Left kidney (tissue), 8 donors: Measurements from ENCODE around the gene FNDC11. TPM values are rescaled to one million over a fixed set of nuclear protein-coding genes. Genes with fewer than 3 reads are reported as not detected.
"Not testable (repeated sequence)": the region's sequence is repeated elsewhere in the genome, so short reads cannot be mapped to it uniquely, and the experiment has no call there.

Source experiments
- DNase-seq: peaks from one replicate; pipeline ENCODE4 v3.0.0-alpha.2; 2013
- long read RNA-seq, 8 donors: transcript quantifications; one replicate each; lab custom pipeline, GENCODE V29; 2026
- polyA plus RNA-seq: library from polyadenylated mRNA; unstranded; fragments of 120-200 nt; gene quantifications from one replicate; pipeline ENCODE4 v1.2.1, GENCODE V29; 2013; ENCODE audit not compliant: insufficient read length

The FNDC11 gene, protein sequence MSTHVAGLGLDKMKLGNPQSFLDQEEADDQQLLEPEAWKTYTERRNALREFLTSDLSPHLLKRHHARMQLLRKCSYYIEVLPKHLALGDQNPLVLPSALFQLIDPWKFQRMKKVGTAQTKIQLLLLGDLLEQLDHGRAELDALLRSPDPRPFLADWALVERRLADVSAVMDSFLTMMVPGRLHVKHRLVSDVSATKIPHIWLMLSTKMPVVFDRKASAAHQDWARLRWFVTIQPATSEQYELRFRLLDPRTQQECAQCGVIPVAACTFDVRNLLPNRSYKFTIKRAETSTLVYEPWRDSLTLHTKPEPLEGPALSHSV
- 0.81 TPM for polyA plus RNA-seq
- long read RNA-seq, donor 1, partial matches to known transcripts = 0 of 3 reads
- long read RNA-seq, donor 1, other reads (novel, unspliced or antisense) = 0 of 3 reads
- long read RNA-seq, donor 2 = 0 reads
- long read RNA-seq, donor 3, partial matches to known transcripts = 0 of 1 reads
- long read RNA-seq, donor 3, other reads (novel, unspliced or antisense) = 0 of 1 reads
- long read RNA-seq, donor 4 = 0 reads
- long read RNA-seq, donor 5, partial matches to known transcripts = 0 of 1 reads
- long read RNA-seq, donor 5, other reads (novel, unspliced or antisense) = 0 of 1 reads
- long read RNA-seq, donor 6 = 0 reads
- long read RNA-seq, donor 7, partial matches to known transcripts = 0 of 3 reads
- long read RNA-seq, donor 7, other reads (novel, unspliced or antisense) = 0 of 3 reads
- long read RNA-seq, donor 8, partial matches to known transcripts = 0 of 1 reads
- long read RNA-seq, donor 8, other reads (novel, unspliced or antisense) = 0 of 1 reads

DNA sequence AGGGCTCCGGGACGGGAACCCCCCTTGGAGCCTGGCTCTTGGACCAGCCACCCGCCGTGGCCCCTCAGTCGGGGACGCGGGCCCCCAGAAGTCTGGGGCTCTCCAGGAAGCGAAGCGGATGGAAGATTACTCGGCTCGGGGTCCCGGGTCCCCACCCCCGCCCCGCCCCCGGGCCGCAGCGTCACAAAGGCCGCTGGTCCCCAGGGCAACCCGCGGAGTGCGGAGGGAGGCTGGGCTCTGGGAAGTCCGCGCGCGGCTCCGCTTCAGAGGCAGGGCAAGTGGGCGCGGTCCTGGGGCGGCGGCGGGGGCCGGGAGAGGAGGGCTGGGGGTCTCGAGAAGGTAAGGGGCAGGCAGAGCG, at the start of gene FNDC11:
Gene FNDC11, plus strand, starts transcription at position 227 of the 358 bp plus-strand sequence. CDS start 1,505 bp downstream, outside the sequence.
- peak; percentile 66 for DNase-seq

DNA sequence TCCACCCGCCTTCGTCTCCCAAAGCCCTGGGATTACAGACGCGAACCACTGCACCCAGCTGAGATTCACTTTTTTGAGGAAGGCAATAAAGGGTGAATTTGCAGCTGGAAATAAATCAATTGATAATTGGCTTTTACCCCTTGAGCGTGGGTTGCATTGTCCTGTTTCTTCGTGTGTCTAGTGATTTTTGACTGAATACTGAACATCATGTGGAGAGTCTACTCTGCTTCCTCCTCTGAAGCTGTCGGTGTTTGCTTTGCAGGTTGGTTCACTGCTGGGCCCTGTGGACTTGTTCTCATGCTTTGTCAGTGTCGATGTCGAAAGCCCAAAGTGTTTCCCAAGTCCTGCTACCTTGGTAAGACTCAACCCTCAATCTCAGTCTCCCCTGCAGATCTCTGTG, 49.3 kb upstream of the FNDC11 start:
- DNase-seq = no peak

DNA sequence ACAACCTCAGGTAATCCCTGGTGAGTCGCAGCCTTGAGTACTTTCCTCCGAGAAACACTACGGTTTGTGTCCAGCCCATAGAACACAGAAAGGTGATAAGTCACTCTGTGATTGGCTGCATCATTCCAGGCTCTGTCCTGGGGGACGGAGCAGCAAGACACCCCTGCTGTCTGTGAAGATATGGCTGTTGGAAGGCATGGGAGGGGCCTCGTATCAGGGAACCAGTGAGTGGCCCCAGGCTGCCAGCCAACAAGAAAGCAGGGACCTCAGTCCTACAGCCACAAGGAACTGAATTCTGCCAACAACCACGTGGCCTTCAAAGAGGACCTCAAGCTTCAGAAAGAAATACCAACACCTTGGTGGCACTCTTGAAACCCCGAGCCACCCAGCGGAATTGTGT, 48.7 kb upstream of the FNDC11 start:
- no peak for DNase-seq

DNA sequence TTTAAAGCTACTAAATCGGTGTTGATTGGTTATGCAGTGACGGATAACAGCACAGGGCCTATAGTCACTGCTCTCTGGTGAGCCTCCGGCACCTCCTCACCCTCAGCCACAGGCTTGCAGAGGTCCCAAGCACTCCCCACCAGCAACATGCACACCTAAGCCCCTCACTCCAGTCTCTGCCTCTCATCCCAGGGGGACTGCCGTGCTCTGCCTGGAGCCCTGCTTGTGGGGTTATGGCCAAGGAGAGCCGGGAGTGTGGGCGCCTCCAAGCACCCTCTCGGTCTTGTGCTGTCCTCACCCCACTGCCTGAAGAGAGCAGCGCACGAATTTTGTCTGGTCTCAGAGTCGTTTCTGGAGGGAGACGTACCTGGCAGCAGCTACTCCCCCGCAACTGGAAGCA, 48.2 kb upstream of the FNDC11 start:
- no peak for DNase-seq

DNA sequence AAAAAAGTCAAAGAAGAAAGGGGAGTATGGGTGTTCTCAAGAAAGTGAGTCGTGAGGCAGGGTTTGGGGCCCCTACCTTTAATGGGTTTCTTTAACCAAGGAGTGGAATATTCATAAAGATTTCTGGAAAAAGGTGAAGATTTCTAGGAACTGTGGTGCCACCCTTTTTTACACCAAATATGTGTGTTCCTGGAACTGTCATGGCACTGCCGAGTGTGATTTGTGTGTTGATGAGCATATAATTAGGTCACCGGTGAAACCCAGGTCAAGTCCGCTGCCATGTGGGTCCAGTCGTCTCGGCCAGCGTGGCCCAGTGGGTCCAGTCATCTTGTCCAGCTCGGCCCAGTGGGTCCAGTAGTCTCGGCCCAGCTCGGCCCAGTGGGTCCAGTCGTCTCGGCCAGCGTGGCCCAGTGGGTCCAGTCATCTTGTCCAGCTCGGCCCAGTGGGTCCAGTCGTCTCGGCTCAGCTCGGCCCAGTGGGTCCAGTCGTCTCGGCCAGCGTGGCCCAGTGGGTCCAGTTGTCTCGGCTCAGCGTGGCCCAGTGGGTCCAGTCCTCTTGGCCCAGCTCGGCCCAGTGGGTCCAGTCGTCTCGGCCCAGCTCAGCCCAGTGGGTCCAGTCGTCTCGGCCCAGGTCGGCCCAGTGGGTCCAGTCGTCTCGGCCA, 46.7 kb upstream of the FNDC11 start:
- no peak for DNase-seq

DNA sequence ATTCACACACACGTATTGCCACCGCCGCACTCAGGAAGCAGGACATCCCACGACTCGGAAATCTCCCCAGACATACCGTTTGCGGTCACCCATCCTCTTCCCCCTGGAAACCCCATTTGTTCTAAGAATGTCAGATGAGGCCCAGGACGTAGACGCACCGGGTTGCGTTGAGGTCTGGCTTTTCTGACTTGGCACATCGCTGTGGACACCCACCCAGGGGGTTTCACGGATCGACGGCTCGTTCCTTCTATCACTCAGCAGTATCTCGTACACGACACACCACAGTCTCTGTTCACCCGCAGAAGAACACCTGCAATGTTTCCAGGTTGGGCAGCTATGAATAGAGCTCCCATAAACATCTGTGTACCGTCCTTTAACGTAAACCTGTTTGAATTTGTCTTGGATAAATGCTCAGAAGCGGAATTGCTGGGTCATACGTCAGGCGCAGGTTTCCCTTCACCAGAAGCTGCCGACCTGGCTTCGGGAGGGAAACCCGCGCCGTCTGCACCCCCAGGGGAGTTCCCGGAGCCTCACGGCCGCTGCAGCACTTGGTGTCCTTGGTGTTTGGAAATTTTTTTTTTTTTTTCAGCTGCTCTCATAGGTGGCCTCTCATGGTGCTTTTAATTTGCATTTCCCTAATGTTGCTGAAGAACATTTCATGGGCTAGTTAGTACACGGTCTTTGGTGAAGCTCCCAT, 45.7 kb upstream of the FNDC11 start:
- DNase-seq = no peak

DNA sequence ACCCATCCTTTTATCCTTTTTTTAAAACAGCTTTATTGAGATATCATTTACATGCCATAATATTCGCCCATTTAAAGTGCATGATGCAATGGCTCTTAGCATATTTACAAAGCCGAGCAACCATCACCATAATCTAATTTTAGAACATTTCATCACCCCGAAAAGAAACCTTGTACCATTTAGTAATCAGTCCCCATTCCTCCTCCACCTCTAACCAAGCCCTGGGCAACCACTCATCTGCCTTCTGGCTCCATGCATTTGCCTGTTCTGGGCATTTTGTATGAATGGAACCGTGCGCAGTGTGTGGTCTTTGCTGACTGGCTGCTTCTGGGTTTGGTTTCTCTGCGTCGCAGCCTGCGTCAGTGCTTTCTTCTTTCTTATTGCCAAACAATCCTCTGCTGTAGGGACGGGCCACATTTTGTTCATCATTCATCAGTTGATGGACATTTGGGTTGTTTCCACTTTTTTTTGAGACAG, 44.8 kb upstream of the FNDC11 start:
- DNase-seq = no peak

DNA sequence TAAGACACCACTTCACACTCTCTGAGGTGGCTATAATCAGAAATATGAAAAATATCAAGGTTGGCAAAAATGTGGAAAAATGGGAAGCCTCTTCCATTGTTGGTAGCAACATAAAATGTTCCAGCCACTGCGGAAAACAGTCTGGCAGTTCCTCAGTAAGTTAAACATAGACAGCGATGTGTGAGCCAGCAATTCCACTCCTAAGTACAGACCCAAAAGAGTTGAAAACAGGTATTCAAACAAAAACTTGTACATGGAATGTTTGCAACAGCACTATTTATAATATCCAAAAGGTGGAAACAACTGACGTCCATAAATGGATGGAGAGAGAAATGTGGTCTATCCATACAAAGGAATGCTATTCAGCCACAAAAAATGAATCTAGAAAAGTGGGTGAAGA, 40.8 kb upstream of the FNDC11 start:
- DNase-seq = no peak

DNA sequence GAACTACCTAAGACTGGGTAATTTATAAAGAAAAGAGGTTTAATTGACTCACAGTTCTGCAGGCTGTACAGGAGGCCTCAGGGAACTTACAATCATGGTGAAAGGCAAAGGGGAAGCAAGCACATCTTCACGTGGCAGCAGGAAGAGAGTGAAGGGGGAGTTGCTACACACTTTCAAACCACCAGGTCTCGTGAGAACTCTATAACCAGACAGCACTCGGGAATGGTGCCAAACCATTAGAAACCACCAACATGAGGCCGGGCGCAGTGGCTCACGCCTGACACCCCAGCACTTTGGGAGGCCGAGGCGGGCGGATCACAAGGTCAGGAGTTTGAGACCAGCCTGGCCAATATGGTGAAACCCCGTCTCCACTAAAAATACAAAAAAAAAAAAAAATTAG, 39.4 kb upstream of the FNDC11 start:
- DNase-seq = not testable (repeated sequence)

DNA sequence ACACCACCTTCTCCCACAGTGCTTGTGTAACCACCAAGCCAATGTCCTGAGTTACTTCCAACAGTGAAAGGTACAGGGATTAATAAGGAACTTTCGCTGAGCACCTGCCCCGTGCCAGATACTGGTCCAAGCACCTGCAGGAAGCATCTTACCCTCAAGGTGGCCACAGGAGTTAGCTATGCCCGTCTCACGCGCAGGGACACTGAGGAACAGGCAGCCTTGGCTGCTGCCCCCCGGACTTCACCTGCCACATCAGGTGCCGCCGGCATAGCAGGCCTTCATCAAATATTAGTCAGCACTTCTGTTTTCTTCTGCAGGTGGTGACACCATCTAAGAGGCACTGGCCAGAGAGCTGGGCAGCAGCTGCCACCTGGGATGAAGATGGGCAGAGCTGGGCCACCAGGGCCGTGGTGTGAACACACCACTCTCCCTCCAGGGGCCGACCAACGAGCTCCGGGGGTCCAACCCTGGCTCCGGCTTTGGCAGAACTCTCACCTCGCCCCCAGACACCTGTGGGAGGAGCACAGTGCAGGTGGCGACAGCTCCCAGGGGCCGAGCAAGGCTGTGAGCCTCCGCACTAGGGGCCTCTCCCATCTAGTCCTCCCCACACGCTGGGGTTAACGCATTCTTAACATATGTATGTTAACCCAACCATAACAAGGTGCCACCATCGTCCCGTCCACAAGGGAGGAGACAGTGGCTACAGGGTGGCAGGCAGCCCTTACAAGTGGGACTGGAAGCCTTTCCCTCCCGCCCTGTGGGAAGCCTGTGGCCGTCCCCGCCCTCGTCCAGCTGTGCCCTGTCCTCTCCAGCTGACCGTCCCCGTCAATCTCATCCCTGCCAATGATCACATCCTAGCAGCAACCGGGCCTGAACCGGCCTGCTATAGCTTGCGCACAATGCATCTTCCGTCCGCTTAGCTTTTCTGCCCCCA, 36.3 kb upstream of the FNDC11 start:
- DNase-seq = no peak

DNA sequence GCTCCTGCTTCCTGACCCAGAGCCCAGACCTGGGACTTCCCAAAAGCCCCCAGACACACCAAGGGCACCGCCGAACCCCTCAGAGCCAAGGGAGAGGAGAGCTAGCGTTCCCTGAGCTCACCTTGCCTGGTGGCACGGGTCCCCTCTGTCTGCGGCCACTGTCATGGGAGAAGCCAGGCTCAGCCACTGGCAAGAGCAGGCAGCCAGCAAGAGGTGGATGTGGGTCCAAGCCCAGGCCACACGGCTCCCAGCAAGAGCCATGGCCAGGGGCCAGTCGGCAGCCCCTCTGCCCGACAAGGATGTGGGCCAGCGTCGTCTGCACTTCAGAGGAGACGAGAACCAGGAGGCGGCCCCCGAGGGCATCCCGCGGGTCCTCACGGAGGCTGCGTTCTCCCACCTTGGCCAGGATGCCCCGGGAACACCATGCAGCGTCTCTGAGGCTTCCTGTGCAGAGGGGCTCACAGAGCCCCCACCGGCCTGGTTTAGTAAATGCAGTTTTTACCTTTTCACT, 35.6 kb upstream of the FNDC11 start:
- DNase-seq = no peak

DNA sequence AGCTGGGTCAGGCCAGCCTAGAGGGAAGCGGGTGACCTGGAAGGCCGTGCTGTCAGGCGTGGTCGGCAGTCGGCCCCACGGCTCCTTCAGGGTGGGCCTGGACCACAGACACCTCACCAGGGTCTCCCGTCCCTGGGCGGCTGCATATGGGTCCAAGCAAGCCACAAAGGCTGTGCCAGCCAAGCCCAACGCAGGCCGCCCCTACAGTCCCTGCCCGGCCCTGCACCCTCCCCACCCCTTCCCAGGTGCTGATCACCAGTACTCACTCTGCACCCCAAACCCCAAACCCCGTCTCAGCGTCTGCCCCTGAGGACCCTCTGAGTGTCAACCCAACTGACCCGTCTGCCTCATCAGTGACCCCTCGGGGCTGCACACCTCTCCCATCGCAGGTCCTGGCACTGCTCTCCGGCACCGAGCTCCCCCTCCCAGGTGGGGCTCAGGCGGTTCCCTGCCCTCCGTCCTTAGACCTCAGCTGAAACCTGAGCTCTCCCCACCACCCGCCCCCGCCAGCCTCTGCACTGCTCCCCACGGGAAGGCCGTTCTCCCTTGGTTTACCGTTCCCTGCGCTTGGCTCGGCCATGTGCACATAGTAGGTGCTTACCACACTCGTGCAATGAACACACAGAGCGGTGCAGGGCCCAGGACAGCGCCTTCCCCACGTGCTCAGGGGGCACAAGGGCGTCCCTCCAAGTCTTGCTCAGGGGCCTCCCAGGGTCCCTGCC, 34.9 kb upstream of the FNDC11 start:
- DNase-seq = no peak

DNA sequence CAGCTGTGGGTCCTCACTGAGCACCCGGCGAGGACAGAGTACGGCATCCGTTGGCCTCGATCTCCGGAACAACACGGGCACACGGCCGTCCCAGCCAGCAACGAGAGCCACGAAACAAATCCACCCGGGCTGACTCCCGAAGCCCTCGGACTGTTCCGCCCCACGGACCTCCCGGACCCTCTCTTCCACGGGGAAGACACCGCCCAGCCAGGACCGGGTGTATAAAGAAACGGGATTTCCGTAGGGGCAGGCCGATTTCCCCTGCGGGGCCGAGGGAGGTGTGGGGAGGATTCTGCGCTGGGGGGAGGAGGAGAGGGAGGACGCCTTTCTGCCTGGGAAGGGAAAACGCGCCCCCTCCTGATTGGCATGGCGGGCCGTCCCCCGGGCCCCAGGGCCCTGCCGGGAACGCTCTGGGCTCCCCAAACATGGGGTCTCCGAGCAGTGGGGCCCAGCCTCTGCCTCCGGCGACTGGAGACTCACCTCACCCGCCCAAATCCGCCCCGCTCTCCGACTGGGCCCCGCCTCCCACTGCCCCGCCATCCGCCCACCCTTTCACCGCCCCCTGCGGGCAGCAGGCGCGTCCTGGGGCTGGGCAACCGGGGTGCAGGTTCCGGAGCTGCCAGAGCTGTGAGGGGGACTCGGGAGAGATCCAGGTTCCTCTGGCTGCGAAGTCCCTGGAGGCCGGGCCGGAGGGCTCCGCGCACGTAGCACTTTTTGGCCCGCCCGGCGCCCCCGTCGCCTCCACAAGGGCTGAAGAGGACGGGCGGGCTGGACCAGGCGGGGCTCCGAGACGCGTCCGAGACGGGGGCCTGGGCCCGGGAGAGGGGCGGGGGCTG, 34.1 kb upstream of the FNDC11 start:
- peak; percentile 68 for DNase-seq

DNA sequence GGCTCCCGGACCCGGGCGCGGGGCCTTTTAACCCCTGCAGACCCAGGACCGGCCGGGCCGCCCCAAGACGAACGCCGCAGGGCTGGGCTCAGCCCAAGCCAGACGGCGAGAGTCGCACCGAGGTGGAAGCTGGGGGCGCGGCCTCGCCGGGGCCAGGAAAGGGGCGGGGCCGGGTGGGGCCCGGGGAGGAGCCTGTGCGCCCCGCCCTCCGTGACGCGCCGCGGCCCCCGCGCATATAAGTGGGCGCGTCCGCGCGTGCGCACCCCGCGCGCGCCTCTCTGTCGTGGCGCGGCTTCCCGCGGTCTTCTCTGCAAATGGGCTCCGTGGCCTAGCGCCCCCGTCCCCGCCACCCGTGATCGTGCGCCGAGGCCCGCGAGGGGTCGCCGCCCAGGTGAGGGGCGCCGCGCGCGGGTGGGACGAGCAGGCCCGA, 33.4 kb upstream of the FNDC11 start, which contains the start of gene PPDPF:
Gene PPDPF, plus strand, starts transcription at position 262 of the 430 bp plus-strand sequence. CDS start 544 bp downstream, outside the sequence.
- peak; percentile 82 for DNase-seq

DNA sequence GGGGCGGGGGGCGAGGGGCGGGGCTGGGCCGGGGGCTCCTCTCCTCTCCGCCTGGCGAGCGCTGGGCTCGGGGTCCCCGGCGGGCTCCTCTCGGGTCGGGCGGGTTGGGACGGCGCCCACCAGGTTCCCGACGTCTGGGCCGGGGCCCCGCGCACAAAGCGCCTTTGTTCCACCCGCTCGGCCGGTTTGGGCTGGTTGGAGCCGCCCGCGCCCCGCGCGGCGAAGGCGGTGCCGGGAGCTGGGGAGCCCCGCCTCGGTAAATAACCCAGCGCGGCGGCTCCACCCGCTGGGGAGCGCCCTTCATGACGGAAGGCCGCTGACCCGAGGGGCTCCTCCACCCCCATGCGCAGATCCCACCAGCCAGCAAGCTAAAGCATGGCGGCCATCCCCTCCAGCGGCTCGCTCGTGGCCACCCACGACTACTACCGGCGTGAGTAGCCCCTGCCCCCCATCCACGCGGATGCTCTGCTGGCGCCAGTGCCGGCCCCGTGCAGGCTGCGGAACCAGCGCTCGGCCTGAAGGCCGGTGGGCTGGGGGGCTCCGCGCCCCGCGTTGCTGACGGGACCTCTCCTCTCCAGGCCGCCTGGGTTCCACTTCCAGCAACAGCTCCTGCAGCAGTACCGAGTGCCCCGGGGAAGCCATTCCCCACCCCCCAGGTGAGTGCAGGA, 32.9 kb upstream of the FNDC11 start:
- DNase-seq = peak; percentile 80

DNA sequence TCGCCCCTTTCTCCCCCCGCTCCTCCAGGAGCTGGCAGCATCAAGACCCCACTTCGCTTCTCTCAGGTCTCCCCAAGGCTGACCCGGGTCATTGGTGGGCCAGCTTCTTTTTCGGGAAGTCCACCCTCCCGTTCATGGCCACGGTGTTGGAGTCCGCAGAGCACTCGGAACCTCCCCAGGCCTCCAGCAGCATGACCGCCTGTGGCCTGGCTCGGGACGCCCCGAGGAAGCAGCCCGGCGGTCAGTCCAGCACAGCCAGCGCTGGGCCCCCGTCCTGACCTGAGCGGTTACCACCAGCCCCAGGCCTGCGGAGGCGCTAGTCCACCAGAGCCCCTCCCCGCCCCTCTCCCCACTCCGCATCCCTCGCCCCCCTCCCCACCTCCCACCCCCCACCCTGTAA, 32.4 kb upstream of the FNDC11 start:
- DNase-seq = no peak

DNA sequence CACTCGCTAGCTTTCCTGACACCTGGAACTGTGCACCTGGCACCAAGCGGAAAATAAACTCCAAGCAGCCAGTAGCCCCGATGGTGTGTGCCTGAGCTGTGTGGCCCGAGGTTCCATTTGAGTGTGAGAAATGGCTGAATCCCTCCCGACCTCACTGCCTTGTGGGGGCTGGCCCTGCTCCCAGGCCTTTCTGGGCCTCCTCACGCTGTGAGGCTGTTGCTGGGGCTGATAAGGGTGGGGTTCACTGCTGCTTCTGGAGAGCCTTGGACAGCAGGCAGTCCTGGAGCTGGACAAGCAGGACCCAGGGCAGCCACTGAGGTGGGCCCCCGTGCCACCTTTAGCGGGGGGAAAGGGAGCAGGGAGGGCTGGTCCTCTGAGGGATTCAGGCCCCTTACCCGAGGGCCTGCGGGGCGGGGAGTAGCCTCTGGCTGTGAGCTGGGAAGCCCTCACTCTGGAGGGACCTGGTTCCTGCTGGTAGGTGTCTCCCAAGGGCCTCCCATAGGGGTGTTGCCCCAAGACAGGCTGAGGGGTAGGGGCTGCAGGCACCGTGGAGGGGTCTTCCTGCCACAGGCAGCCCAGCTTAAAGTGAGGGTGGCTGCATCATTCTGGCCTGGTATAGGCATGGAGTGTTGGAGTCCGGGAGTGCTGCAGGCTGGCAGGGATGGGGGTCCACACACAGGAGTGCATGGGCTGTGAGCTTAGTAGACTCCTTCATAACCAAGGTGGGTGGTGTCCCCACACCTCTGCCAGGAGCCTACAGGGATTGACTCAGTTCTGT, 31.7 kb upstream of the FNDC11 start:
- DNase-seq = no peak
